Tibial nerve (tissue), 4 donors: ENCODE data around the gene TTC23. TPM values are rescaled to one million over a fixed set of nuclear protein-coding genes. Genes with fewer than 3 reads are reported as not detected.

Experiments
- DNase-seq, 2 donors: peaks; one replicate each; pipeline ENCODE4 v3.0.0-alpha.2; 2019; ENCODE audit warnings: low spot score in 2 of 2
- H3K27ac ChIP-seq, 4 donors: fragments of 200-600 bp; sonication (generic) in 3 of 4; one replicate each; pipeline ENCODE4 v1.5.1; 2017 to 2019; ENCODE audit warnings: mild to moderate bottlenecking in 1 of 4
- H3K27me3 ChIP-seq, 2 donors: fragments of 200-600 bp; sonication (generic) in 1 of 2; one replicate each; pipeline versions ENCODE4 v1.5.1 to v1.6.0; 2017 to 2019
- H3K36me3 ChIP-seq, 3 donors: fragments of 200-600 bp; sonication (generic); one replicate each; pipeline ENCODE4 v1.5.1; 2018 to 2019
- H3K4me1 ChIP-seq, 4 donors: fragments of 200-600 bp; sonication (generic) in 3 of 4; one replicate each; pipeline ENCODE4 v1.5.1; 2017 to 2019
- H3K4me3 ChIP-seq, 4 donors: fragments of 200-600 bp; sonication (generic) in 3 of 4; one replicate each; pipeline ENCODE4 v1.5.1; 2017 to 2019; ENCODE audit warnings: mild to moderate bottlenecking in 1 of 4, moderate library complexity in 1 of 4
- H3K9me3 ChIP-seq, 4 donors: fragments of 200-600 bp; sonication (generic) in 3 of 4; one replicate each; pipeline ENCODE4 v1.5.1; 2017 to 2019
- EP300 ChIP-seq, 2 donors: sonication (generic); formaldehyde crosslinking; IDR thresholded peaks; one replicate each; pipeline ENCODE4 v1.6.1; 2017; ENCODE audit warnings: antibody characterized with exemption in 2 of 2, mild to moderate bottlenecking in 1 of 2
- POLR2A ChIP-seq, 2 donors: fragments of 450-650 bp; IDR thresholded peaks; one replicate each; pipeline ENCODE4 v1.6.1; 2017; ENCODE audit warnings: antibody characterized with exemption in 2 of 2, mild to moderate bottlenecking in 2 of 2, moderate library complexity in 2 of 2
- WGBS, 2 donors: methylation state at CpG; one replicate each; pipeline ENCODE4 v1.1.5; 2018; 5-methylcytosine and 5-hydroxymethylcytosine counted together
- total RNA-seq, 4 donors: library from RNA; depleted of rRNA; stranded (reverse); fragments of >200 nt; gene quantifications; one replicate each; pipeline ENCODE4 v1.1.0, GENCODE V29; 2016
- TF ChIP-seq, protein P1 (sequence below), 5 experiments: fragments of 200-600 bp in 3 of 5; fragments of 450-650 bp in 2 of 5; sonication (generic) in 3 of 5; IDR thresholded peaks; one replicate each; pipeline ENCODE4 v1.5.1; 2016 to 2019; ENCODE audit warnings: antibody characterized with exemption in 5 of 5, mild to moderate bottlenecking in 3 of 5, moderate library complexity in 2 of 5

The TTC23 gene
- total RNA-seq, 4 donors from 2014 or later: 19.3 to 59.2 (median 25.7) TPM

DNA sequence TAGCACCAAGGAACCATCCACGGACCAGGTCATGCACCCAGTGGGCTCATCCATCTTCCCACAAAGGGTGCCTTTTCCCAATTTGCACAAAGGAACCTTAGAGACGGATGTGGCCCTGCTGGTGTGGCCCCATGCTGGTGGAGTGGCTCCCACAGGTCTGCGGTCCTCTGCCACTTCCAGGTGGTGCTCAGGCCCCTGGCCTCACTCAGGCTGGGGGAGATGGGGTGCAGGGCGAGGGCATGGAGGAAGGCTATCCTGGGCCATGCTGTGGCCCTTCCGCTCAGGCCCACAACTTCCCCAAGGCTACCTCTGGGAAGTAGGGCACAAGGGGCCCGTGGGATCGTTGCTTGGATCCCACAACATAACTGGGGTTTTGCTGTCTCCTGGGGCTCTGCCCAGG, 149.7 kb downstream of the TTC23 start:
- H3K4me1 ChIP-seq: peaks cover 0 to 9% (median 0%) of the 10 kb centered on the region in 4 donors
- H3K9me3 ChIP-seq: no peaks in the 10 kb centered on the region
- H3K27ac ChIP-seq: no peak overlapping the region
- no peak overlapping the region for H3K4me3 ChIP-seq
- H3K36me3 ChIP-seq: no peaks in the 10 kb centered on the region
- DNase-seq: no peak
- peaks cover 0 to 7% of the 10 kb centered on the region in 2 donors for H3K27me3 ChIP-seq
- TF ChIP-seq, protein P1, sequence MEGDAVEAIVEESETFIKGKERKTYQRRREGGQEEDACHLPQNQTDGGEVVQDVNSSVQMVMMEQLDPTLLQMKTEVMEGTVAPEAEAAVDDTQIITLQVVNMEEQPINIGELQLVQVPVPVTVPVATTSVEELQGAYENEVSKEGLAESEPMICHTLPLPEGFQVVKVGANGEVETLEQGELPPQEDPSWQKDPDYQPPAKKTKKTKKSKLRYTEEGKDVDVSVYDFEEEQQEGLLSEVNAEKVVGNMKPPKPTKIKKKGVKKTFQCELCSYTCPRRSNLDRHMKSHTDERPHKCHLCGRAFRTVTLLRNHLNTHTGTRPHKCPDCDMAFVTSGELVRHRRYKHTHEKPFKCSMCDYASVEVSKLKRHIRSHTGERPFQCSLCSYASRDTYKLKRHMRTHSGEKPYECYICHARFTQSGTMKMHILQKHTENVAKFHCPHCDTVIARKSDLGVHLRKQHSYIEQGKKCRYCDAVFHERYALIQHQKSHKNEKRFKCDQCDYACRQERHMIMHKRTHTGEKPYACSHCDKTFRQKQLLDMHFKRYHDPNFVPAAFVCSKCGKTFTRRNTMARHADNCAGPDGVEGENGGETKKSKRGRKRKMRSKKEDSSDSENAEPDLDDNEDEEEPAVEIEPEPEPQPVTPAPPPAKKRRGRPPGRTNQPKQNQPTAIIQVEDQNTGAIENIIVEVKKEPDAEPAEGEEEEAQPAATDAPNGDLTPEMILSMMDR (IDR thresholded peaks at IDR 0.05): no peak
- TF ChIP-seq POLR2A (IDR thresholded peaks at IDR 0.05) (no peak), EP300 (IDR thresholded peaks at IDR 0.05) (no peak)
- WGBS, 2 donors: 74 to 93% methylated on average over 6 to 7 of the region's 7 CpGs

DNA sequence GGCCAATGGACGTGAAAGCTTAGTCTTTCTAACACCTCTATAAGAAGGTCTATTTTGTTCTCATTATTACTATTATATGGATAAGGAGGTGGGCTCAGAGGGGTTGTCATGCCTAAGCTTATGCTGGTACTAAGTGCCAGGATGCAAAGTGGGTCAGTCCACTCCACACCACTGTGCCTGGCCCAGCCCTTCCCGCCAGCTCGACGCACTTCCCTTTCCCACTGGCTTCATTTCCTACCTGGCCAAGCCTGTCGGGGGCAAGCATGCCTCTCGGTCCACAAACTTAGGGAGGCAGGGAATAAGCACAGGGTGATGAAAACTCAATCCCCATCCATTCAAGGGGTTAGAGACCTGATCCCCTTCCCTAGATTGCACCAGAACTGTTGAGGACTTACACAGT, 150.4 kb downstream of the TTC23 start:
- WGBS, 2 donors: 78 to 80% methylated on average over 6 of the region's 6 CpGs
- no peak overlapping the region for H3K27ac ChIP-seq
- DNase-seq: no peak

DNA sequence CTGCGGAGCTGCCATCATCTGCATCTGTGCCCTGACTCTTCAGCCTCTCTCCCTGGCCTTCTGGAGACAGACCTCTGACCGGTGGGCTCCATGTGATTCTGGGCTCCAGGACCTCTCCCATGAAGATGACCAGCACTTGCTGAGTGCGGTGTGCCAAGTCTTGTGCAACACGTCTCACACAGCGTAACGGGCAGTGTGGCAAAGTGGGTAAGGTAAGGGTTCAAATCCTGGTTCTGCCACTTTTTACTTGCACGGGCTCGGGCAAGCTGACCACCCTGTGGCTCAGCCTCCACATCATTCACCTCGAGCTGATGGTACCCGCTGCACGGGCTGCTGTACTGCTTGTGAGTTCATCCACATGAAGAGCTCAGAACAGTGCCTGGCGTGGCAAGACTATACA, 151.0 kb downstream of the TTC23 start:
- WGBS, 2 donors: 83 to 85% methylated on average over 11 to 12 of the region's 12 CpGs
- H3K36me3 ChIP-seq: no peaks in the 10 kb centered on the region
- no peaks in the 10 kb centered on the region for H3K9me3 ChIP-seq
- peaks cover 0 to 7% of the 10 kb centered on the region in 2 donors for H3K27me3 ChIP-seq
- TF ChIP-seq, protein P1 (IDR thresholded peaks at IDR 0.05): no peak
- TF ChIP-seq EP300 (IDR thresholded peaks at IDR 0.05) (no peak), POLR2A (IDR thresholded peaks at IDR 0.05) (no peak)
- H3K4me3 ChIP-seq: no peak overlapping the region
- DNase-seq: no peak
- peaks cover 0 to 9% (median 0%) of the 10 kb centered on the region in 4 donors for H3K4me1 ChIP-seq
- H3K27ac ChIP-seq: no peak overlapping the region

More for the DNA sequence above, 150.4 kb downstream of the TTC23 start:
- no peaks in the 10 kb centered on the region for H3K9me3 ChIP-seq
- TF ChIP-seq, protein P1 (IDR thresholded peaks at IDR 0.05): no peak
- TF ChIP-seq POLR2A (IDR thresholded peaks at IDR 0.05) (no peak), EP300 (IDR thresholded peaks at IDR 0.05) (no peak)
- H3K4me3 ChIP-seq: no peak overlapping the region
- H3K27me3 ChIP-seq: peaks cover 0 to 7% of the 10 kb centered on the region in 2 donors
- no peaks in the 10 kb centered on the region for H3K36me3 ChIP-seq
- H3K4me1 ChIP-seq: peaks cover 0 to 9% (median 0%) of the 10 kb centered on the region in 4 donors

DNA sequence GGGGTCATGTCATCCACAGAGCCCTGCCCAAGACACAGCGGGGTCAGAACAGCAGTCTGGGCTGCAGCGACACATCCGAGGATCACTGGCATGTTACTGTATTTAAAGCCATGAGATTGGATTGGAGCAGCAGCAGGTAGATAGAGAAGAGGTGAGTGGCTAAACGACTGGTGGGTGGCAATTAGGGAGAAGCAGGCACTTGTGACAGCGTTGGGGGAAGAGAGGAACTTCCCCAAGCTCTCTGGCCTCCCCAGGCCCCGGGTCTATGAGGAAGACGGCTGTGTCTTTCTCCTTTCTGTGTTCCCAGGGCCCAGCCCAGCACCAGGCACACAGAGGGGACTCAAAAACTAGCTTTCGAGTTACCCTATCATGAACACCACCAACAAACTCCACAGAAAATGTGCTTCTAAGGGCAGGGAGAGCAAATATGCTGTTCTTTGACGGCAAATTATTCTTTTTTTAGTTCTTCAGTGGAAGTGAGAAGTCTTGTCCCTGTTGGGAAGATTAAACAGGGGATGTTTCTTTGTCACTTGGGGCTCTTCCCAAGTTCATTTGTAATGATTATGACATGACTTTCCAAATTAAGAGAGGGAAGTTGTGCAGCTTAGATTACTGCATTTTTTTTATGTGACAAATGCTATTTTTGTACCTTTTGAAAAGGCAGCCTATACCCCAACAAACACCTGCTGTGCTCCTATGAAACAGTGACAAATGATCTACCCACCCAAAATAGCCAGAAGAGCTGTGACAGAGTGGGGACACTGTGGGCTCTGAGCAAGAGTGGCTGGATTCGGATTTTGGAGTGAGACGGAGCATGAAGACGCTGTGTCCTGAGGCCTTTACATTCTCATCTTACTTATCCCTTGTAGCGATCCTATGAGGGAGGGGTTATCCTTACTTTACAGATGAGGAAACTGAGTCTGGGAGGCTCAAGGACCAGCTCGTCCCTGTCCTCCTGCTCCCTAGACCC, 151.7 kb downstream of the TTC23 start:
- Histone ChIP-seq H3K4me1 (peaks cover 0 to 9% (median 0%) of the 10 kb centered on the region in 4 donors), H3K4me3 (no peak overlapping the region), H3K27ac (no peak overlapping the region), H3K27me3 (peaks cover 0 to 7% of the 10 kb centered on the region in 2 donors), H3K36me3 (no peaks in the 10 kb centered on the region), H3K9me3 (no peaks in the 10 kb centered on the region)
- no peak for DNase-seq
- TF ChIP-seq POLR2A (IDR thresholded peaks at IDR 0.05) (no peak), EP300 (IDR thresholded peaks at IDR 0.05) (no peak)
- TF ChIP-seq, protein P1 (IDR thresholded peaks at IDR 0.05): no peak
- 84 to 87% methylated on average over 14 of the region's 14 CpGs for WGBS, 2 donors

DNA sequence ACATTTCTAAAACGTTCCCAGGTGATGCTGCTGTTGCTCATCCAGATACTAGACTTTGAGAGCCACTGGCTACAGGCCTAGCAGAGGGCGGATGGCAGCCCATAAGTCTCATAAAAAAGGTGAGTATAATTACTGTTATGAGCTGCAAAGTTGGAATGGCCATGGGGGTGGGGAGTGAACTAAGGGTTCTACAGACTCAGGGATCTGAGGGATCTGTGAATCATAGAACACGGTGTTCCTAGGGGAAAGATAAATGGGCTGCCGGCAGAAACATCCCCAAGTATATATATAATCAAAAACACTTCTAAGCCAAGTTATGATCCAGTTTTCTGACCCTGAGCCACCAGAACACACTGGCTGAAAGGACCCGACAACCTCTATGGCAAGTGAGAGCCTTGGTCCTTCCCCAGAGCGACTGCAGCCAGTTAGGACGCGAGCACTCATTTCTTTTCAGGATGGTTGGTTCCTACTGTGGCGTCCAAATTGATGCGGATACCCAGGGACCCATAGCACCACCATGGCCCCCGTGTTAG, 152.4 kb downstream of the TTC23 start:
- 81 to 87% methylated on average over 11 of the region's 11 CpGs for WGBS, 2 donors
- Histone ChIP-seq H3K36me3 (no peaks in the 10 kb centered on the region), H3K27me3 (peaks cover 0 to 7% of the 10 kb centered on the region in 2 donors), H3K4me3 (no peak overlapping the region), H3K27ac (no peak overlapping the region), H3K9me3 (no peaks in the 10 kb centered on the region), H3K4me1 (peaks cover 0 to 9% (median 0%) of the 10 kb centered on the region in 4 donors)
- DNase-seq: no peak
- TF ChIP-seq EP300 (IDR thresholded peaks at IDR 0.05) (no peak), POLR2A (IDR thresholded peaks at IDR 0.05) (no peak)
- TF ChIP-seq, protein P1 (IDR thresholded peaks at IDR 0.05): no peak
